GM18505 (cell line): ENCODE measurements around the gene MRPL51.

Source experiments
- ATAC-seq: cut with Tn5 transposase; IDR thresholded peaks from one replicate; pipeline ENCODE4 v1.9.1; 2021; ENCODE audit not compliant: unreplicated experiment
- POLR2A ChIP-seq: IDR thresholded peaks from 4 replicates; pipeline ENCODE4 v1.6.1; 2011; ENCODE audit warnings: borderline replicate concordance; ENCODE audit not compliant: insufficient read depth, insufficient read length; ENCODE audit errors: extremely low read depth

MRPL51 gene

GRCh38 chr12:6535697-6535946 is 42.6 kb upstream of the MRPL51 start:
- no peak for TF ChIP-seq POLR2A
- no peak for ATAC-seq

GRCh38 chr12:6534945-6535696 is 42.1 kb upstream of the MRPL51 start:
- TF ChIP-seq POLR2A = peak; percentile 51
- peak; percentile 2 for ATAC-seq

- no peak for ATAC-seq
- no peak for TF ChIP-seq POLR2A
Observed at GRCh38 chr12:6534695-6534944, 41.6 kb upstream of the MRPL51 start.

GRCh38 chr12:6533923-6534694 is 41.0 kb upstream of the MRPL51 start, which contains the start of gene GAPDH:
GAPDH (plus strand) TSS chr12:6534517; CDS start chr12:6534833, 316 bp downstream.
- TF ChIP-seq POLR2A = peak; percentile 100
- ATAC-seq = peak; percentile 53

GRCh38 chr12:6533653-6533922 is 40.5 kb upstream of the MRPL51 start:
- no peak for ATAC-seq
- TF ChIP-seq POLR2A = no peak

- no peak for TF ChIP-seq POLR2A
- ATAC-seq = peak; percentile 1
Observed at GRCh38 chr12:6532927-6533652, 40.0 kb upstream of the MRPL51 start.

GRCh38 chr12:6532051-6532926 is 39.2 kb upstream of the MRPL51 start:
- peak; percentile 21 for ATAC-seq
- TF ChIP-seq POLR2A = peak; percentile 36

GRCh38 chr12:6530576-6531260 is 37.7 kb upstream of the MRPL51 start:
- no peak for TF ChIP-seq POLR2A
- ATAC-seq = no peak

- no peak for ATAC-seq
- TF ChIP-seq POLR2A = no peak
Observed at GRCh38 chr12:6529291-6529737, 36.3 kb upstream of the MRPL51 start.

GRCh38 chr12:6528539-6529235 is 35.6 kb upstream of the MRPL51 start:
- ATAC-seq = no peak

GRCh38 chr12:6527711-6528110 is 34.6 kb upstream of the MRPL51 start:
- TF ChIP-seq POLR2A = no peak
- ATAC-seq = no peak

More at GRCh38 chr12:6528539-6529235, 35.6 kb upstream of the MRPL51 start:
- TF ChIP-seq POLR2A = no peak
